Transverse colon (tissue), 3 donors: ENCODE data around the gene MYOZ3.

Experiments used
- CTCF ChIP-seq, 5 experiments: fragments of 200-600 bp in 3 of 5; fragments of 450-650 bp in 2 of 5; sonication (generic) in 3 of 5; IDR thresholded peaks; 1 replicate in 2 of 5; 2 replicates in 3 of 5; pipeline ENCODE4 v1.5.1; 2016 to 2017; ENCODE audit warnings: antibody characterized with exemption in 5 of 5, inconsistent platforms in 3 of 5, mild to moderate bottlenecking in 2 of 5, moderate library complexity in 1 of 5
- EP300 ChIP-seq: sonication (generic); formaldehyde crosslinking; IDR thresholded peaks from one replicate; pipeline ENCODE4 v1.6.1; 2017; ENCODE audit warnings: antibody characterized with exemption, low read depth

- no peak for TF ChIP-seq CTCF (IDR thresholded peaks at IDR 0.05)
- TF ChIP-seq EP300, result no peak
These were observed 36.5 kb upstream of the MYOZ3 start for GRCh38 chr5:150624334-150625163.
